IMR-90 (cell line): ENCODE measurements around the gene SLBP. TPM values are rescaled to one million over a fixed set of nuclear protein-coding genes. Genes with fewer than 3 reads are reported as not detected.

ENCODE experiments used
- ATAC-seq: fragments of 200-7000 bp; cut with Tn5 transposase; 2 replicates; pipeline ENCODE4 v1.9.1; 2020; ENCODE audit warnings: low read depth, mild to moderate bottlenecking, moderate library complexity
- BruUV-seq: library from RNA; stranded (reverse); fragments of 400-500 nt; replicated peaks from 2 replicates; lab custom pipeline; 2021; lab: Mats Ljungman, UMichigan
- CTCF ChIA-PET: fragments of 300-600 bp; formaldehyde crosslinking; extraction: SDS; loops from one replicate; lab custom pipeline; 2021; ENCODE audit warnings: antibody characterized with exemption; lab: Yijun Ruan, JAX
- POLR2A ChIA-PET: fragments of 300-600 bp; sonication (Branson Sonifier 250); formaldehyde crosslinking; loops from one replicate; lab custom pipeline; 2022; ENCODE audit warnings: antibody characterized with exemption; ENCODE audit not compliant: unreplicated experiment; lab: Charles Lee
- DNase-seq: peaks from one replicate; pipeline ENCODE4 v3.0.0; 2013
- H2AFZ ChIP-seq: replicated peaks from 2 replicates; pipeline ENCODE3; 2013; ENCODE audit warnings: low read length, mild to moderate bottlenecking; ENCODE audit not compliant: poor library complexity
- H2AK5ac ChIP-seq: 2 replicates; pipeline ENCODE4 v1.6.1; 2013; ENCODE audit warnings: low read depth, low read length, inconsistent platforms
- H2AK9ac ChIP-seq: replicated peaks from 2 replicates; pipeline ENCODE3; 2013; ENCODE audit warnings: mild to moderate bottlenecking, low read depth, low read length, moderate library complexity; ENCODE audit not compliant: poor library complexity
- H2BK120ac ChIP-seq: 2 replicates; pipeline ENCODE4 v1.6.1; 2013; ENCODE audit warnings: low read depth, low read length, inconsistent platforms
- H2BK15ac ChIP-seq: 3 replicates; pipeline ENCODE4 v1.6.1; 2013; ENCODE audit warnings: low read depth, low read length, inconsistent platforms
- H2BK20ac ChIP-seq: 2 replicates; pipeline ENCODE4 v1.6.1; 2013; ENCODE audit warnings: low read depth, mild to moderate bottlenecking, inconsistent platforms, low read length, moderate library complexity
- H2BK5ac ChIP-seq: 2 replicates; pipeline ENCODE4 v1.6.1; 2013; ENCODE audit warnings: mild to moderate bottlenecking, low read depth, low read length, inconsistent platforms; ENCODE audit not compliant: poor library complexity, severe bottlenecking
- H3K14ac ChIP-seq: replicated peaks from 2 replicates; pipeline ENCODE4 v1.6.1; 2013; ENCODE audit warnings: low read depth, low read length, inconsistent platforms
- H3K18ac ChIP-seq: 2 replicates; pipeline ENCODE4 v1.6.1; 2013; ENCODE audit warnings: low read depth, low read length, control low read depth
- H3K23ac ChIP-seq: 2 replicates; pipeline ENCODE4 v1.6.1; 2013; ENCODE audit warnings: low read depth, low read length, inconsistent platforms
- H3K27ac ChIP-seq: 2 replicates; pipeline ENCODE4 v1.5.1; 2013; ENCODE audit warnings: mild to moderate bottlenecking, control low read depth, low read length; ENCODE audit not compliant: insufficient read depth
- H3K27me3 ChIP-seq: 2 replicates; pipeline ENCODE4 v1.6.1; 2013; ENCODE audit warnings: low read length; ENCODE audit not compliant: control insufficient read depth, insufficient read depth
- H3K36me3 ChIP-seq: 2 replicates; pipeline ENCODE4 v1.6.1; 2013; ENCODE audit warnings: low read length, mixed read lengths; ENCODE audit not compliant: control insufficient read depth, insufficient read depth
- H3K4ac ChIP-seq: 2 replicates; pipeline ENCODE4 v1.6.1; 2013; ENCODE audit warnings: low read depth, low read length, inconsistent platforms
- H3K4me1 ChIP-seq: 2 replicates; pipeline ENCODE4 v1.6.1; 2013; ENCODE audit warnings: low read length, mixed read lengths; ENCODE audit not compliant: control insufficient read depth, insufficient read depth
- H3K4me2 ChIP-seq: 2 replicates; pipeline ENCODE4 v1.6.1; 2013; ENCODE audit warnings: low read depth, mild to moderate bottlenecking, control low read depth, low read length, moderate library complexity
- H3K4me3 ChIP-seq: 2 replicates; pipeline ENCODE4 v1.5.1; 2013; ENCODE audit warnings: low read depth, mild to moderate bottlenecking, control low read depth, low read length, moderate library complexity; ENCODE audit not compliant: insufficient read depth
- H3K56ac ChIP-seq: 2 replicates; pipeline ENCODE4 v1.6.1; 2013; ENCODE audit warnings: low read length, inconsistent platforms; ENCODE audit not compliant: insufficient read depth; ENCODE audit errors: extremely low read depth
- H3K79me1 ChIP-seq, 2 experiments: 2 replicates each; pipeline ENCODE4 v1.6.1; 2013; ENCODE audit warnings: low read length in 2 of 2, inconsistent platforms in 1 of 2, low read depth in 1 of 2
- H3K9ac ChIP-seq: 2 replicates; pipeline ENCODE4 v1.6.1; 2013; ENCODE audit warnings: low read depth, low read length, control low read depth
- H3K9me1 ChIP-seq: 2 replicates; pipeline ENCODE4 v1.6.1; 2013; ENCODE audit warnings: low read length, inconsistent platforms; ENCODE audit not compliant: insufficient read depth
- H3K9me3 ChIP-seq: 2 replicates; pipeline ENCODE4 v1.6.1; 2013; ENCODE audit warnings: low read length; ENCODE audit not compliant: control insufficient read depth, insufficient read depth
- H4K20me1 ChIP-seq: 2 replicates; pipeline ENCODE4 v1.6.1; 2013; ENCODE audit warnings: low read length, inconsistent platforms; ENCODE audit not compliant: insufficient read depth
- H4K5ac ChIP-seq: 2 replicates; pipeline ENCODE4 v1.6.1; 2013; ENCODE audit warnings: mild to moderate bottlenecking, low read depth, low read length, control low read depth
- H4K8ac ChIP-seq, 2 experiments: 2 replicates each; pipeline ENCODE4 v1.6.1; 2013; ENCODE audit warnings: low read depth in 2 of 2, low read length in 2 of 2, control low read depth in 1 of 2, inconsistent platforms in 1 of 2
- H4K91ac ChIP-seq: 2 replicates; pipeline ENCODE4 v1.6.1; 2013; ENCODE audit warnings: low read depth, low read length, inconsistent platforms; ENCODE audit not compliant: insufficient read depth
- BHLHE40 ChIP-seq: fragments of 150-350 bp; IDR thresholded peaks from 2 replicates; pipeline ENCODE4 v1.6.1; 2016; ENCODE audit warnings: mild to moderate bottlenecking, low read depth, low read length
- CEBPB ChIP-seq: IDR thresholded peaks from 2 replicates; pipeline ENCODE4 v1.6.1; 2012; ENCODE audit warnings: low read depth, low read length, improper control_type of control experiment
- CTCF ChIP-seq: conservative IDR thresholded peaks from 2 replicates; pipeline ENCODE4 v1.5.1; 2012; ENCODE audit warnings: mild to moderate bottlenecking, low read depth, low read length, improper control_type of control experiment
- ELK1 ChIP-seq: fragments of 150-350 bp; IDR thresholded peaks from 2 replicates; pipeline ENCODE4 v1.6.1; 2016; ENCODE audit warnings: low read depth, mild to moderate bottlenecking, low read length, moderate library complexity, borderline replicate concordance
- FOS ChIP-seq: fragments of 150-350 bp; IDR thresholded peaks from 2 replicates; pipeline ENCODE4 v1.6.1; 2016; ENCODE audit warnings: low read depth, low read length
- MAFK ChIP-seq: IDR thresholded peaks from 2 replicates; pipeline ENCODE4 v1.6.1; 2012; ENCODE audit warnings: low read depth, low read length, improper control_type of control experiment
- RAD21 ChIP-seq: IDR thresholded peaks from 2 replicates; pipeline ENCODE4 v1.6.1; 2012; ENCODE audit warnings: low read length, improper control_type of control experiment
- RCOR1 ChIP-seq: IDR thresholded peaks from 2 replicates; pipeline ENCODE4 v1.6.1; 2012; ENCODE audit warnings: mild to moderate bottlenecking, low read length, improper control_type of control experiment; ENCODE audit not compliant: insufficient replicate concordance
- WGBS, 2 experiments: methylation state at CpG; one replicate each; pipeline versions ENCODE4 v1.1.5 to v1.1.7; 2013; ENCODE audit warnings: missing lambda C conversion rate in 2 of 2; ENCODE audit not compliant: insufficient read length in 1 of 2; ENCODE audit errors: extremely low coverage in 2 of 2; 5-methylcytosine and 5-hydroxymethylcytosine counted together
- dilution Hi-C: fragments of 300-500 bp; cut with HindIII; formaldehyde crosslinking; loops from one replicate; pipeline ENCODE4 v1.14.3; 2018; ENCODE audit warnings: low sequenced_read_pairs; ENCODE audit not compliant: unreplicated experiment
- in situ Hi-C: fragments of 300-500 bp; cut with MboI; formaldehyde crosslinking; loops from 3 replicates; pipeline ENCODE4 v1.14.3; 2019; ENCODE audit warnings: low sequenced_read_pairs, inconsistent platforms, mixed read lengths
- intact Hi-C: fragments of 100-400 bp; cut with micrococcal nuclease; formaldehyde crosslinking; loops from 2 replicates; pipeline ENCODE4 v1.10.0; 2022
- polyA plus RNA-seq, 3 experiments: library from polyadenylated mRNA; depleted of rRNA; stranded (reverse); fragments of >200 nt; gene quantifications; 2 replicates each; pipeline ENCODE4 v1.2.3, GENCODE V29; 2012; ENCODE audit warnings: low replicate concordance in 1 of 3
- total RNA-seq: library from RNA; depleted of rRNA; stranded (reverse); fragments of >200 nt; gene quantifications from 2 replicates; pipeline ENCODE4 v1.2.3, GENCODE V29; 2012

The SLBP gene
- total and polyA plus RNA-seq, 2 of the 4 experiments (the other 2 are of a cell fraction), result 64.9 to 66.1 TPM

- H4K8ac ChIP-seq, result no peak overlapping the region
- H3K9me3 ChIP-seq, result no peaks in the 10 kb centered on the region
- dilution Hi-C loops, result no loop called here
- no peak overlapping the region for H3K4ac ChIP-seq
- no peak overlapping the region for H2BK120ac ChIP-seq
- no peak for TF ChIP-seq CEBPB
- TF ChIP-seq RCOR1, result no peak
- no peak for TF ChIP-seq CTCF
- no peak for TF ChIP-seq BHLHE40
- no peak for TF ChIP-seq RAD21
- no peak for TF ChIP-seq FOS
- TF ChIP-seq MAFK, result no peak
- no peak for TF ChIP-seq ELK1
- in situ Hi-C loops, result loop anchor here (5.0 kb wide), 2 partner anchors 68 to 158 kb away; no protein-coding TSS in a partner anchor
- DNase-seq (no peak), ATAC-seq (no peak)
- H3K36me3 ChIP-seq, result peaks cover 22% of the 10 kb centered on the region
- H4K20me1 ChIP-seq, result peaks cover 4% of the 10 kb centered on the region; the same call in 1 of the 2 replicates
- no peak overlapping the region for H2BK5ac ChIP-seq
- H3K56ac ChIP-seq, result no peak overlapping the region
- H3K4me1 ChIP-seq, result no peaks in the 10 kb centered on the region
- no peak overlapping the region for H3K14ac ChIP-seq
- H3K27me3 ChIP-seq, result no peaks in the 10 kb centered on the region; the same call in 1 of the 2 replicates
- H3K9ac ChIP-seq, result no peak overlapping the region
- no peak overlapping the region for H3K4me3 ChIP-seq
- CTCF ChIA-PET, result interaction anchor here (0.5 kb wide), 1 partner anchor 61 kb away, joined by 3 read pairs; no protein-coding TSS in a partner anchor
- no peak overlapping the region for H2AK9ac ChIP-seq
- no peak overlapping the region for H2AK5ac ChIP-seq
- H2BK15ac ChIP-seq, result no peak overlapping the region
- no peak overlapping the region for H4K5ac ChIP-seq
- no peak overlapping the region for H3K23ac ChIP-seq
- POLR2A ChIA-PET, result interaction anchor here (0.5 kb wide), 1 partner anchor 251 kb away, joined by 3 read pairs; no protein-coding TSS in a partner anchor
- no peak overlapping the region for H3K4me2 ChIP-seq
- WGBS, 2 experiments, result 100% methylated on average over 2 of the region's 6 CpGs; no CpG with 5 or more reads in 1 of the 2 experiments
- intact Hi-C loops, result no loop called here
- H3K9me1 ChIP-seq, result no peaks in the 10 kb centered on the region
- BruUV-seq, result no TSS peak
- H3K79me1 ChIP-seq, result no peaks in the 10 kb centered on the region; a peak in 1 of 4 replicates
- no peak overlapping the region for H2BK20ac ChIP-seq
- H3K18ac ChIP-seq, result no peak overlapping the region
- H4K91ac ChIP-seq, result no peak overlapping the region
- H3K27ac ChIP-seq, result no peak overlapping the region
- no peak overlapping the region for H2AFZ ChIP-seq
Measured at GRCh38 chr4:1743975-1744374, 31.9 kb upstream of the SLBP start.
